HG02759 (cell line): ENCODE measurements around the gene RGS4.

Experiments used
- ATAC-seq: cut with Tn5 transposase; IDR thresholded peaks from one replicate; pipeline ENCODE4 v1.9.1; 2021; ENCODE audit warnings: mild to moderate bottlenecking, moderate library complexity; ENCODE audit not compliant: unreplicated experiment

Gene RGS4

DNA sequence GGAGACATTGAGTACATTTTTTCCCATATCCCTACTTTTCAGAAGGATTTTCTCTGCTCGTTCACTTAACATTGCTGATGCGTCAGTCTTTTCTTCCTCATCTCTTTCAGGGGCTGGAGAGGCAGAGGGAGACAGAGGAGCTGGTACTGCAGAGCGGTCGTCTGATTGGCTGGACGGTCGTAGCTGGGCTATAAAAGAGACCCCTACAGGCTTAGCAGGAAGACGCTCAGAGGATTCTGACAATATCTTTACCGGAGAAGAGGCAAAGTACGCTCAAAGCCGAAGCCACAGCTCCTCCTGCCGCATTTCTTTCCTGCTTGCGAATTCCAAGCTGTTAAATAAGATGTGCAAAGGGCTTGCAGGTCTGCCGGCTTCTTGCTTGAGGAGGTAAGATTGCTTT lies at the start of gene RGS4:
Gene RGS4, plus strand, starts transcription at position 220 of the 400 bp plus-strand sequence. Its CDS starts 124 bp downstream, at position 344.
- ATAC-seq: no peak

GRCh38 chr1:163022129-163022528 lies 47.0 kb upstream of the RGS4 start:
- ATAC-seq: no peak

- ATAC-seq: no peak
Measured at GRCh38 chr1:163027610-163028009, 41.6 kb upstream of the RGS4 start.

- ATAC-seq: no peak
Measured at GRCh38 chr1:163029901-163030300, 39.3 kb upstream of the RGS4 start.

GRCh38 chr1:163035446-163036249 lies 33.5 kb upstream of the RGS4 start:
- ATAC-seq: no peak

DNA sequence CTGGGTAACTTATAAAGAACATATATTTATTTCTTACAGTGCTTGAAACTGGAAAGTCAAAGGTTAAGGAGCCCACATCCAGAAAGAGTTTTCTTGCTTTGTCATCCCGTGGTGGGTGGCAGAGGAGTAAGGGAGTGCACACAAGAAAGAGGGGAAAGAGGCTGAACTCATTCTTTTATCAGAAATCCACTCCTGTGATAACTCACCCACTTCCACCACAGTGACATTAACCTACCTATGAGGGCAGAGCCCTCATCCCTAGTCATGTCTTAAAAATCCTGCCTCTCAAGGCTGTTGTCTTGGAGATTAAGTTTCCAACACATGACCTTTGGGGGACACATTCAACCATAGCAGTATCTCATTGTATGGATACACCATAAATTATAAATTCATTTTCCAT lies 32.5 kb upstream of the RGS4 start:
- ATAC-seq: no peak

- no peak for ATAC-seq
Measured at GRCh38 chr1:163038928-163039706, 30.0 kb upstream of the RGS4 start.

DNA sequence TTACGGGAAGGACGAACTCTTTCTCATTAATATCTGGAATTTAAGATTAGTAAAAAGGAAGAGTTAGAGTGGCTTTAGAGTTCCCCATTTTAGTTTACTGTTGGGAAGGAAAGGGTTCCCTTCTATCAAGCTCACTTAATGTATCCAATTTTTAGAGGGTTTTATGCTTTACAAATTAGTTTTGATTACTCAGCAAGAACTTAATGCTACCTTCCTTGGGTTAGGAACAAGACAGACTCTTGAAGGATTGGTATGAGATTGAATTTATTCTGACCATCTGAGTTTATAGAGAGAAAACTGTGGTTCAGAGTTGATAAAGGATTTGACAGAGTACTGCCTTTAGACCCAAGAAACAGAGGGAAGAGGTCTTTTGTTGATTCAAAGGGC lies 29.5 kb upstream of the RGS4 start:
- no peak for ATAC-seq

DNA sequence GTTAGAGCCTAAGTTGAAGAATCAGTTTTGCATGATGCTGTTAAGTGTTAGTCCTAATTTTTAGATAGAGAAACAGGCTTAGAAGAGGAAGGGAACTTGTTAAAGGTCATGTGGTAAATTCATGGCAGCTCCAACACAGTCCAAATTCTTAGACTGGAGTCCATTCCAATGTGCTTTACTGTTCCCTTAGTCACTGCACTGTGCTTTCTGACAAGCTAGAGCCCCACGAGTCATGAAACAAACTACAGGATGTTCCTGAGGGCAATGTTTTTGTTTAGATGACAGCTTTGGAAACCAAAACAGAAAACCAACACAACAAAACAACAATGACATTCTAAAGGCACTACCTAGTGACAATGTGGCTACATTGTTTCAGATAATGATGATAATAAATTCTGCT lies 23.1 kb upstream of the RGS4 start:
- ATAC-seq: no peak

GRCh38 chr1:163047951-163048659 lies 21.1 kb upstream of the RGS4 start:
- ATAC-seq: no peak

DNA sequence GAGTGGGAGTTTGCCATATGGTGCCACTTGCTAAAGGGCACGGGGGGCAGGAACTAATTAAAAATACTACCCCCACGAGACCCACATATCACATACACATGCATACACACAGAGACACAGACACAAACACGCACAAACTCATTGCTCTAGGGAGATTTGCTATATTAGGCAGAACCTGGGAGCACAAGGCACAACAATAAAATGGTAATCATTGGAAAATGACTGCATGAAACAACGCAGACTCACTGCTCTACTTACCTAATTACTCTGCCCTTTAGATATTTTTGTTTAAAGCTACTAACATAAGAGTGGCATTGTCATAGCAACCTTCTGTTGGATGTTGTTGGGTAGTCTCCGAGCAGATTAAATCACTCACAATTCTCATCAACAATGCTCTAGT lies 20.3 kb upstream of the RGS4 start:
- ATAC-seq: no peak

- no peak for ATAC-seq
Measured at GRCh38 chr1:163049296-163049695, 19.9 kb upstream of the RGS4 start.

- ATAC-seq: no peak
Measured at GRCh38 chr1:163050496-163050895, 18.7 kb upstream of the RGS4 start.

GRCh38 chr1:163054181-163054591 lies 15.0 kb upstream of the RGS4 start:
- ATAC-seq: no peak

DNA sequence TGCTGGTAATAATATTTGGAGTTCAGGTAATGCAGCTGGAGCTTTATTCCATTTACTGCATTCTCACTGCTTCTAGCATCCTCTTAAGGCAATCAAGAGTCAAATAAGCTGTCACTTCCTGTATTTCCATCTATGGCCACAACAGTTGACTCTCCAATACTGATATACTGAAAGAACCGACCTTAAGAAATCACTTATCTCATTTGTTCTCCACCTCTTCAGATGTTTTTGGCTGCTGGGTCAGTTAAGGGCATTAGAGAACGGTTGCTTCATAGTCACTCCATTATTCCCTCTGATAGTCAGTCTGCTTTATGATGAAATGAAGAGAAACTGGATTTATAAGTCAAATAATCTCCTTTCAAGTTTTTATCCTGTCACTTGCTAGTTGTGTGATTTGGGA lies 14.2 kb upstream of the RGS4 start:
- ATAC-seq: no peak

- ATAC-seq: no peak
Measured at GRCh38 chr1:163055531-163055930, 13.6 kb upstream of the RGS4 start.

GRCh38 chr1:163056831-163057230 lies 12.3 kb upstream of the RGS4 start:
- ATAC-seq: no peak

DNA sequence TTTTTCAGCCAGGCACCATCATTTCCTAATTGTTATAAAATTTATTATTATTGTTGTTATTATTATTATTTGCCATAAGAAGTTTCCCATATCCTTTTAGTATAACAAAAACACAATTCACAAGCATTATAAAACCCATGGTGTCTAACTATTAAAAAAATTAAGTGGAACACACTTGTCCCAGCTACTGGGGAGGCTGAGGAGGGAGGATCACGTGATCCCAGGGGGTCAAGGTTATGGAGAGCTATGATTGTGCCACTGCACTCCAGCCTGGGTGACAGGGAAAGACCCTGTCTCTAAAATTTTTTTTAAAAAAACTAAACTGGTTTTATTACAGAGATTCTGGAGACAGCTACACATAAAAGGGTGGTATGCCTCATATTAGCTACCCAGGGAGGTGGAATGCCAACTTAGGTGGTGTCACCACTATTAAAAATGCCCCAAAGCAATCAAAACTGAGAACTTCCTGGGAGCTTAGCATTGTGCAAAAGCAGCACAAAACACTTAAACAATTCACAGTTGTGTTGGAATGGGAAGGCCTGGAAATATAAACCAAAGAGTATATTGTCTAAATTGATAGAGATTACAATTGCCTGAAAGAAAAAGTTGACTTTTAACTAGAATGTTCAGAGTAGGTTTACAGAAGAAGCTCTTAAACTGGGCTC lies 8.7 kb upstream of the RGS4 start:
- no peak for ATAC-seq

- ATAC-seq: no peak
Measured at GRCh38 chr1:163063143-163063542, 6.0 kb upstream of the RGS4 start.

GRCh38 chr1:163063610-163064009 lies 5.6 kb upstream of the RGS4 start:
- no peak for ATAC-seq

DNA sequence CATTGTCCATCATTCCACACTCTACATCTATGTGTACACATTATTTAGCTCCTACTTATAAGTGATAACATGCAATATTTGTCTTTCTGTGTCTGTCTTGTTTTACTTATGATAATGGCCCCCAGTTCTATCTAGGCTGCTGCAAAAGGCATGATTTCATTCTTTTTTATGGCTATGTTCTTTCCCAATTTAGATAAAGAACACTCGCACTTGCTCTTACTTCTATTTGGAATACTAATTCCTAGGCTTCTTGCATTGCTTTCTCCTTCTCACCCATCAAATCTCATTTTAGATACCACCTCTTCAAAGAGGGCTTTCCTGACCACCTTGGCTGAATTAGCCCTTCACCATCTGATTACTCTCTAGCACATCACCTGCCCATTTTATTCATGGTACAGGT lies 3.0 kb upstream of the RGS4 start:
- ATAC-seq: no peak
